Stimulated activated CD4-positive, alpha-beta T cell treated with anti-CD3 and anti-CD28 coated beads, Interleukin-4, amount 100 ng/mL, for 1 hour (primary cell): ENCODE results near the gene SERTAD1.

Source experiments
- DNase-seq: peaks from one replicate; pipeline ENCODE4 v3.0.0-alpha.2; 2020

Gene SERTAD1

DNA sequence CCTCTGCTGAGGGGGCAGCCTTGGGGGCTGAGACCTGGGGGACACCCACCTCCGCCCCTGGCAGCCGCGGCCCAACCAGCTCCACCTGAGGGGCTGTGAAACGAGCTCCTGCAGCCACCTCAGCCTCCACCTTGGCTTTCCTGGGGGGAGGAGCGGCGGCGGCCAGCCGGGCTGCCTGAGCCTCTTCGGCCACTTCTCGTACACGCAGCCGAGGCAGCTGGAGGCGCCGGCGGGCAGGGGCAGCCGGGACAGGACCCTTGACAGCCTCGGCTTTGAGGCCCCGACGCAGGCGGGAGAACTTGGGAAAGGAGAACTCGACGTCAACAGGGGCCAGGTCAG is 28.3 kb downstream of the SERTAD1 start:
- DNase-seq: no peak

DNA sequence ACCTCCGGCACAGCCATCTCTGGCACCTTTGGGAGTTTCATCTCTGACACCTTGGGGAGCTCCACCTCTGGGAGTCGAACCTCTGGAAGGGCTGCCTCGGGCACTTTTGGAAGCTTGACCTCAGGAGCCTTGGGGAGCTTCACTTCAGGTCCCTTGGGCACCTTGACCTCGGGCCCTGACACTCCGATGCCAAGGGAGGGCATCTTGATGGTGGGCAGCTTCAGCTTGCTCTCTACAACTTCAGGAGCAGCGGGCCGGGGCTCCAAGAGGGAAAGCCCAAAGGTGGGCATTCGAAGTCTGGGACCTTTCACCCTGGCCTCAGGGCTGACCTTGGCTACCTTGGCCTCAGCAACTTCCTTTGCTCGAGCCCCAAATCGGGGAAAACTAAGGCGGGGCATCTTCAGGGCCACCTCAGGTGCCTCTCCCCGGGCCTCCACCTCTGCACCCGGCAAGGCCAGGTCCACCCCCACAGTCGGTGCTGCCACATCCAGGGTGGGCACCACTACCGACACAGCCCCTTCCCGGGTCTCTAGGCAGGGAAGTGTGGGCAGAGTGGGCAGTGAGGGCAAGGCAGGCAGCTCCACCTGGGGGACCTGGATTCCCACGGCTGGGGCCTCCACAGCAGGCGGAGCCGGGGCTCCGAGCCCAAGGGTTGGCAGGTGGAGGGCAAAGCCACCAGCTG is 28.8 kb downstream of the SERTAD1 start:
- DNase-seq: no peak

DNA sequence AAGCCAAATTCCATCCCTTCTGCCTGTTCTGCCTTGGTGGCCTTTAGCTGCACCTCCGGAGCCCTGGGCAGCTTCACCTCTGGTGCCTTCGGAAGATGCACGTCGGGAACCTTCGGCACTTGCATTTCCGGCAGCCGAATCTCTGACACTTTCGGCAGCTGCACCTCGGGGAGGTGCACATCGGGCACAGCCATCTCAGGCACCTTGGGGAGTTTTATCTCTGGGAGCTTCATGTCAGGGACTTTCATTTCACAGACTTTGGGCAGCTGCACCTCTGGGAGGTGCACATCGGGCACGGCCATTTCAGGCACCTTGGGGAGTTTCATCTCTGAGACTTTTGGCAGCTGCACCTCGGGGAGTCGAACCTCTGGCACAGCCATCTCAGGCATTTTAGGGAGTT is 29.8 kb downstream of the SERTAD1 start:
- no peak for DNase-seq

DNA sequence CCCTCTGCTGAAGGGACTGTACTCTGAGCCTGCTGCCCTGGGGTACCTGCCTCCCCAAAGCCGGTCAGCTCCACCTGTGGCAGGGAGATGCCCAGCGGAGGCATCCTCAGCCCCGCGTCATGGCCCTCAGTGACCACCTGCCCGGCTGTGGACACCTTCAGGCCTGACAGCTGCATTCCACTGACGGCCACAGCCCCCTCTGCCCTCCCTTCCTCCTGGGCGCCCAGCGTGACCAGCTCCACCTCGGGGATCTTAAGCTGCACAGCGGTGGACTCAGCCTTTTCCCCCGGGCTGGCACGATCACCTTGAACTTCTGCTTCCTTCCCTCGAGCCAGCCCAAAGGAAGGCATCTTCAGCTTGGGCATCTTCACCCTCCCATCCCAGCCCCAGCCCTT is 31.0 kb downstream of the SERTAD1 start:
- no peak for DNase-seq

DNA sequence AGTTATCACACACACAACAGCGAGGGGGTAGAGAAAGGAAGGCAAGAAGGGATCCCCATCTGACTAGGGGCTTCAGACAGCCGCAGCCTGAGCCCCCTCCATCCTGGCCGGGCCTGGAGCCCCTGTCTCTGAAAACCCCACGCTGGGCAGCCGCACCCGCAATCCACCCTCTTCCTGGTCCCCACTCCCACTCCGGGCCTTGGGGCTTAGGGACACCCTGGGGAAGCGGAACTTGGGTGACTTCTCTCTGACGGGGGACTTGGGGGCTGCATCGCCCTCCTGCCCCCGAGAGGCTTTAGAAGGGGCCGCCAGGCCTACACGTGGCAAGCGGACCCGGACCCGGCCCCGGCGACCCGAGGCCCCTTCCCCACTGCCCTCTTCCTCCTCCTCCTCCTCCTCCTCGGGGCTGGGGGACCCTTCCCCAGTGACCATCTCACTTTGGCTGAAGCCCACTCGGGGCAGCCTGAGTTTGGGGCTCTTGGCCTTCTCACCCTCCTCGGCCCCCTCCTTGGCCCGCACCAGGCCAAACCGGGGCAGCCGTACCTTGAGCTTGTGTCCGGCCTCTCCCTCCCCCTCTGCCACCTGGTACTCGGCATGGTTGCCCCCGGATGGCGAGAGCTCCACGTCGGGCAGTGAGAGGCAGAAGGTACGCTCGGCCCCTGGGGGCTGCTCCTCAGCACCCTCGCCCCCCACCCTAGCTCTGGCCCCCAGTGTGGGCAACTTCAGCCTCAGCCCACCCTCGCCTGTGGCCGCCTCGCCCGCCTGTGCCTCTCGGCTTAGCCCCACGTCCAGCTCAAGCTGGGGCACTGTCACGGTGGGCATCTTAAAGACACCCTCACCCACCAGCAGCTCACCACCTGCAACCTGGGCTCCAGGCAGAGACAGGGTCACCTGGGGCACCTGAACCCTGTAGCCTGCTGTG is 31.6 kb downstream of the SERTAD1 start:
- no peak for DNase-seq

DNA sequence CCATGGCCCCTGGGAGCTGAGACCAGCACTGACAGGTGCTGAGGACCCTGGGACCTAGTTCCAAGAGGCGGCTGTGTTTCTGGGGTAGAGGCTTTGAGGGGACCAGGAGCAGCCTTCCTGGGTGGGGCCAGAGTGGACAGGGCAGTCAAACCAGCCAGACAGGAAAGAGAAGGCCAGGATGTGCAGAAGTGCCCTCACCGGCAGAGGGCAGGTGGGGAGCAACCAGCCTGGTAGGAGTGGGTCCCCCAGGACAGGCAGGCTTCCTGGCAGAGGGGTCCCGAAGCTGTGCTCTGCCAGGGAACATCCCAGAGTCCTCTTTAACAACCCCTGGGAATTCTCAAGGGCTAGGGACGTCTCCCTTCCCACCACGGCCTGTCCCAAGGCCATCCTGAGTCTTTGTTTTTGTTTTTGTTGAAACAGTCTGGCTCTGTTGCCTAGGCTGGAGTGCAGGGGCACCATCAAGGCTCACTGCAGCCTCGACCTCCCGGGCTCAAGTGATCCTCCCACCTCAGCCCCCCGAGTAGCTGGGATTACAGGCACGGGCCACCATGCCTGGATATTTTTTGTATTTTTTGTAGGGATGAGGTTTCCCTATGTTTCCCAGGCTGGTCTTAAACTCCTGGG is 32.8 kb downstream of the SERTAD1 start:
- no peak for DNase-seq

DNA sequence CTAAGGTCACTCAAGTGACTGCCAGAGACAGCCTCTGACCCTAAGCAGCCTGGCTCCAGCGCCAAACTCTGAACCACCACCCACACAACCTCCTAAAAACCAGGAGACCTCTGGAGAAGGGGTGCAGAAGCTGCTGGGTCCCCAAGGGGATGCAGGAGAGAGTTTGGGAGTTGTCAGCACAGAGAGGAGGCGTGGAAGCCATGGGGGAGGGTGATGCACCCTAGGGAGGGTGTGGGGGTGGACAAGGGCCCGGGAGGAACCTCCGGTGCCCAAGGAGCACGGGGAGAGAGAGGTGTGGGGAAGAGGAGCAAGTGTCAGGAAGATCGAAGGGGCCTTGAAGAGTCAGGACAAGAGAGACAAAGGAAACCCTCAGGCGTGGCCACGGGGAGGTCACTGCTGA is 33.7 kb downstream of the SERTAD1 start:
- no peak for DNase-seq

DNA sequence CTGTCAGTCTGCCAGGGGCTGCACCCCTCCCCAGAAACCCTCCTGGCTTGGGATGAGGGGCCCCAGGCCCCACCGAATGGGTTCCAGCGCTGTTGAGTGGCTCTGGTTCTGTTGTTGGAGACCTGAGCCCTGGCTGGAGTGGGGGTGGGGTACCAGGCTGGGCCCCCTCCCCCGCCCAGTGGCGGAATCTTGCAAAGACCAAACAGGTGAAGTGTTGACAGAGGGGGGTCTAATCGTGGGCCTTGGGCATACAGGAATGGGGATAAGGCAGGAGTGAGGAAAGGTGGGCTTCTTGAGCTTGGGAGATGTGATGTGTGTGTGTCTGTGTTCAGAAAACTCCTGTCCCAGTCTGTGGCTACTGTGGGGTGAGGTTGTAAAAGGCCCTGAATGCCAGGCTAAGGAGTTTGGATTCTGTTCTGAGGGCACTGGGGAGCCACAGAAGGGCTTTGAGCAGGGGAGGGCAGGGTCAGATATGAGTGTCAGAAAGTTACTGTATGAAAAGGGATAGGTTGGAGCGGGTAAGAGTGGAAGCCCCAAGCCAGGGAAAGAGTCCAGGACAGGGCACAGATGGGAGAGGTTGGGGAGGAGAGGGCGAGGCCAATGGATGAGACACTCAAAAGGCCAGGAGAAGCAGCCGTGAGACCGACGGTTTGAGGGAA is 35.6 kb downstream of the SERTAD1 start, which contains the start of gene HIPK4:
HIPK4 (minus strand) TSS at position 98 of the 659 bp plus-strand sequence. CDS start 279 bp downstream, outside the sequence.
- no peak for DNase-seq

DNA sequence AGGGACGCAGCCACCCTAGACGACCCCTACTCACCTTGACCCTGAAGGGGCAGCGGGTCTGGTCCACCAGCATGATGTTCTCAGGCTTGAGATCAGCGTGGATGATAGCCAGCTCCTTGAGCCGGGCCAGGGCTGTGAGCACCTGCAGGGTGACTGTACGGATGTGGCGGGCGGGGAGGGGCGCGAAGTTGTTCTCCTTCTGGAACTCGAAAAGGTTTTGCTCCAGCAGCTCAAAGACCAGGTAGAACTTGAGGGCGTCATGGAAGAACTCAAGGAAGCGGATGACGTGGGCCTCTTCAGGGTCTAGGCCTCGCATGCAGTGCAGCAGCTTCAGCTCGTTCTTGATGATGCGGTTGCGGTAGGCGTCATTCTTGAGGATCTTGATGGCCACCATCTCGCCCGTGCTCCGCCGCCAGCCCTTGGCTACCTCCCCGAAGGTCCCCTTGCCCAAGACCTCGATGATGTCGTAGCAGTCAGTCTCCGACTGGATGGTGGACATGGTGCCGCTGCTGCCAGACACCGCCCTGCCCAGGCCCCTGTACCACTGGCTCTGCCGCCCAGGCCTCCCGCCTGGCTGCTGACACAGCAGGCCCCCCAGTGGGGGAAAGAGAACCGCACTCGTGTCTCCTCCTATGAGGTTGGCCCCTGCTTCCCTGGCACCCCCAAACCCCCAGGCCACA is 36.2 kb downstream of the SERTAD1 start:
- DNase-seq: no peak

DNA sequence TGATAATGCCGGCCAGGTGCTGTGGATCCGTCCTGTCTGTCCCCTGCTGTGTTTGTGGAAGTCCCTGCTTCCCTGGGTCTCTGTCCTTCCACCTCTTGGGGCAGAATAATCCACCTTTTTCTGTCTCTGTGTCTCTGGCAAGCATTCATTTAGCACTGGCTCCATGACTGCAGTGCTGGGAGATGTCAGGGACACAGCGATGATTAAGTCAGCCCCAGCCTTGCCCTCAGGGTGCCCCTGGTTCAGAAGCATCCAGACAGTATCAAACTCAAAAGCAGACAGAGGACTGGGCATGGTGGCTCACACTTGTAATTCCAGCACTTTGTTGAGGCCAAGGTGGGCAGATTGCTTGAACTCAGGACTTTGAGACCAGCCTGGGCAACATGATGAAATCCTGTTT is 37.3 kb downstream of the SERTAD1 start:
- DNase-seq: no peak

DNA sequence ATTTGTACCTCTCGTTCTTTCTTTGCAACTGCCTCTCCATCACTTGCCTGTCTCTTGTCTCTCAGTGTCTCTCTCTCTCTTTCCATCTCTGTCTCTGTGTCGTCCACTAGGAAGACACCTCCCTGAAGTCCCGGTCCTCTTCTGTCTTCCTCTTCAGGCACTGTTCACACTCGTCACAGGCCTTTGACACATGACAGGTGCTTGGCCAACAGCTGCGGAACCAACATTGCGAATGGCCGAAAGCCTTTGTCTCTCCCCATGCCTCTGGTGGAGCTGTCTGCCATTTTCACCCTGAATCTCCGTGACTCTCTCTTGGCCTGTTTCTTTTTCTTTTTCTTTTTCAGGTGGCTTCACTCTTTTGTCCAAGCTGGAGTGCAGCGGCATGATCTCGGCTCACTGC is 38.6 kb downstream of the SERTAD1 start:
- no peak for DNase-seq

DNA sequence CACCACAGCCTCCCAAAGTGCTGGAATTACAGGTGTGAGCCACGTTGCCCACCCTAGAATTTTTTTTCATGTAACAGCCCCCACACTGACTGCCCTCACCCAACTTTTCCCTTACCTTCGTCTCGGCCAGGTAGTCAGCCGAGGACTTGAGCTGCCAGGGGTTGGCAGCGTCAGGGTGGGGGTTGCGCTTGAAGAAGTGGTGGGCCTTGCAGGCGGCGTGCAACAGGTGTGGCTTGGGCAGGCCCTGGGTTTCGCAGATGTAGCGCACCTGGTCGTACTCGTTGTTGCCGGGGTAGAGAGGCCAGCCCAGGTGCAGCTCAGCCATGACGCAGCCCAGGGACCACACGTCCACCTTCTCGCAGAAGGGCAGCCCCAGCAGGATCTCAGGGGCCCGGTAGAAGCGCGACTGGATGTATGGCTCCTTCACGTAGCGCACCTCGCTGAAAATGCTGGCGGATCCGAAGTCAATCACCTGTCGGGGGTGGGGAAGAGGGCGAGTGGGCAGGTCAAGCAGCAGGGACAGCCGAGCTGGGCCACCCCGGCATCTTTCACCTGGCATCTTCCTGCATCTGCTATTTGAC is 42.0 kb downstream of the SERTAD1 start:
- DNase-seq: no peak

DNA sequence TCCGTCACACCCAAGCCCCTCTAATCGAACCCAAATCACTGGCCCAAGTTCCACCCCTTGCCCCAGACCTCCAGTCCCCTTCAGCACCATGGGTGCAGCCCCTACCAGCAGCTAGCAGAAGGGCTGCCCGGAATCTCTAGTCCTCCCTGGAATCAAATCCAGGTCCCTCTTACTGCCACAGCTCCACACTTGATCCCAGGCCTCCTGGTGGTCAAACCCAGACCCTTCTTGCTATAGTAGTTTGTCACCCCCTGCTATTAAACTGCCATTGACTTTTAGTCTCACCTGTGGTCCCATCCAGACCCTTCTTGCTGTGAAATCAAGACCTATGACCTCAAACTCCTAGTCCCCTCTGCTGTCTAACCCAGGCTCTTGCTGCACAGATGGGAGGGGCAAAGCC is 44.5 kb downstream of the SERTAD1 start:
- no peak for DNase-seq

DNA sequence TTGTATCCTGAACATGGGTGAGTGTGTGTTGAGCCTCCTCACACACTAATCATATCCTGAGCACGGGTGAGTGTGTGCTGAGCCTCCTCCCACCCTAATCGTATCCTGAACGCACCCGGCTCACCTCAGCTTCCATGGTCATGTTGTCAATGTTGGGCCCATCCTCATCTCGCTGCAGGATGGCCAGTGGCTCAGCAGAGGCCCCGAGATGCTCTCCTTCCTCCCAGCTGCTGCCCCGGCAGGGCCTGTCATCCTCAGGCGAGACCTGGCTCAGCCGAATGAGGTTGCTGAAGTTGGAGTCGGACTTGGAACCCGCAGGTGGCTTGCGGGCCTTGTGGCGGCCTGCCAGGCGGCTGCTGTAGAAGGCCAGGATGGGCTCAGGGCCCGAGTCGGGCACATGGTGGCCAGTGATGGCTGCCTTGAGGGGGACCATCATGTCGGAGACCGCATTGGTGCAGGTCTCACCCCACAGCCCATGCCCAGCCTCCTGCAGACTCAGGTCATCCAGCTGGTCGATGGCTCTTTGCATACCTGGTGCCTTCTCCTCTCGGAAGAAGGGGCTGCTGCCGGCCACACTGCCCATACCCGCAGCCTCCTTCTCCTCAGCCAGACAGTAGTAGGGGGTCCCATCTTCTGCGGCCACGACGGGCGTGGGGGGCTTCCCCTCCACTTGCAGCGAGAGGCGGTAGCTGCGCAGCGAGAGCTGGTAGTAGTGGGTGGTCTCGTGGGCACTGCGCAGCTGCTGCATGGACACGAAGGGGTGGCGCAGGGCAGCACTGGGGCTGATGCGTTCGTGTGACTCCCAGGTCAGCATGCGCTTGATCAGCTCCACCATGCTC is 45.4 kb downstream of the SERTAD1 start:
- no peak for DNase-seq

DNA sequence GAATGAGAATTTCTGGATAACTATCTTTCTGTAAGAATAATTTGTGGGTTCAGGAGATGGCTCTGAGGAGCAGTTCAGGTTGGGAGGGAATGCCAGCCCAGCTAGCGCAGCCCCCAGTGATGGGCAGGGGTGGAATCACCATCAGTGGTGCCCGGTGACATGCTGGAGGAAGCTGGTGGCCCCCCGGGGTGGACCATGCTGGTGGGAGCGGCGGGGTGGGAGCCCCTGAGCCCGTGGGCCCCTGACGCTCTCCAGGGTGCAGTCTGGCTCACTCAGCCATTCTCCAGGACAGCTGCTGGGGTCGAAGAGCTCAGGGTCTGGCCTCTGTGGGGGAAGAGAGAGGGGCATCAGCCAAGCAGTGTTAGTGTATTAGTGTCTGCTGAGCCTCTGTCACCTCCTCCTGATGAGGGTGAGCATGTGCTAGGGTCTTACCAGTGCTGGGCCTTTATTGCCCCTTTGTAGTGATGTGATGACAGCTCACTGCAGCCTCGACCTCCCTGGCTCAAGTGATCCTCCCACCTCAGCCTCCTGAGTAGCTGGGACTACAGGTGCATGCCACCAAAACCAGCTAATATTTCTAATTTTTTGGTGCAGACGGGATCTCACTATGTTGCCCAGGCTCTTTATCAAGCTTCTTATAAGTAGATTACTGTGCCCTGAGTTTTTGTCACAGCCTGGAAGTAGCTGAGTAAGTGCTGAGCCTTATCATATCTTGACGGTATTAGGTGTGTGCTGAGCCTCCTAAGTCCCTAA is 46.2 kb downstream of the SERTAD1 start:
- no peak for DNase-seq

DNA sequence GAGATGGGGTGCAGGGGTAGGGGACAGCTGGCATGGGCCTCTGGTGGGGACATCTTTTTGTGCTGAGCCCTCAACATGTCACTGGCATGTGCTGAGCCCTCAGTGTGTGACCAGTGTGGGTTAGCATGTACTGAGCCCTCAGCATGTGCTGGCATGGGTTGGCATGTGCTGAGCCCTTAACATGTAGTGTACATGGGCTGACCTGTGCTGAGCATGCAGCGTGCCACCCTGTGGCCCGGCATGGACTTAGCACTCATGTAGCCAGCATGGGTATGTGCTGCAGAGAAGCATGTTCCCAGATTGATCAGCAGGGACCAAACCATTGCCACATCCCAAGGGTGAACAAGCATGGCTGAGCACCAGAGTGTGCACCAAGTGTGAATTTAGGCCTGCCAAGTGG is 47.3 kb downstream of the SERTAD1 start:
- no peak for DNase-seq

DNA sequence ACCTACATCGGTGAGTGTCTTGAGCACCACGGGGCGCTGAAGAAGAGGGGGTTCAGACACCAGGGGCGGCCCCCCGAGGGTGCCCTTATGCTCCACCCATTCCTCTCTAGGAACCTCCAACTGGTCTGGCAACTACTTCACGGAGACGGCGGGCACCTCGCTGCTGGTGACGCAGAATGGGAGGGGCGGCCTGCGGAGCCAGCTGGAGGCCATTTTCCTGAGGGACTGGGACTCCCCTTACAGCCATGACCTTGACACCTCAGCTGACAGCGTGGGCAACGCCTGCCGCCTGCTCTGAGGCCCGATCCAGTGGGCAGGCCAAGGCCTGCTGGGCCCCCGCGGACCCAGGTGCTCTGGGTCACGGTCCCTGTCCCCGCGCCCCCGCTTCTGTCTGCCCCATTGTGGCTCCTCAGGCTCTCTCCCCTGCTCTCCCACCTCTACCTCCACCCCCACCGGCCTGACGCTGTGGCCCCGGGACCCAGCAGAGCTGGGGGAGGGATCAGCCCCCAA is 47.9 kb downstream of the SERTAD1 start:
- DNase-seq: no peak

DNA sequence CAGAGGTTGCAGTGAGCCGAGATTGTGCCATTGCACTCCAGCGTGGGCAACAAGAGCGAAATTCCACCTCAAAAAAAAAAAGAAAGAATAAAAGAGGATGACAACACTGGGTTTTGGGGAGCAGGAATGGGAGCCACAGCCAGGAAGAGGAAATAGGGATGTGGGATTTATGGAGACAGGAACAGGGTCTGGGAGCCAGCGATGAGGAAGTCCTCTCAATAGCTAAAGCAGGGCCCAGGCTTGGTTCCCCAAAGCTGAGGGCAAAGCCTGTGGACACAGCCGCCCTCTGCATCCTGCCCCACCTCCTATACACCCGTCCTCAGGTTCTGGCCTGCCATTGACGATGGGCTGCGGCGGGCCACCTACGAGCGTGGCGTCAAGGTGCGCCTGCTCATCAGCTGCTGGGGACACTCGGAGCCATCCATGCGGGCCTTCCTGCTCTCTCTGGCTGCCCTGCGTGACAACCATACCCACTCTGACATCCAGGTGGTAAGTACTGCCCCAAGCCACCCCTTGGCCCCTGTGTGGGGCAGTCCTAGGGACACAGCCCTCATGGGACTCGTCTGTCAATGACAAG is 49.4 kb downstream of the SERTAD1 start:
- DNase-seq: no peak

DNA sequence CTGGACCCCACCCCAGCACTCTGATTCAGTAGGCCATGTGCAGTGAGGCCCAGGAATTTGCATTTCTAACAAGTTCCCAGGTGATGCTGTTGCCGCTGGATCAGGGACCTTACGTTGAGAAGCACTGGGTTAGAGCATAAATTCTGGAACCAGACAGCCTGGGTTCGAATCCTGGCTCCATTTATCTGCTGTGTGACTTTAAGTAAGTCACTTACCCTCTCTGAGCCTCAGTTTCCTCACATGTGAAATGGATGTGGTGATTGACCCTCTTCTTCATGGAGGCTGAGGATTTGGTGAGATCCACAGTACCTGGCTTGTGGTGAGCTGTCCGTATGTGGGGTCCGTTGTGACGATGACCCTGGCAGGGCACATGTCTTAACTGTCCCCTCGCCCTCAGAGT is 51.7 kb downstream of the SERTAD1 start:
- no peak for DNase-seq

DNA sequence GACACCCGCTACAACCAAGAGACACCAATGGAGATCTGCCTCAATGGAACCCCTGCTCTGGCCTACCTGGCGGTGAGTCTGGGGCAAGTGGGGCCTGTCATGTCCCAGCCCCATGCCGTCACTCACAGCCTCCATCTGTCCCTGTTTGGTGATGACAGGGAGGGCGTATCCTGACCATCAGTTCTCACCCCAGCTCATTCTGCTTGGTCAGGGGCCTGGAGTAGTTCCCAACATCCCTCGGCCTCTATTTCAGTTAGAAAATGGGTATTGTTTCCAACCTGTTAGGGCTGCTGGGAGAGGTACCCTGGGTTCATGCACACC is 54.0 kb downstream of the SERTAD1 start:
- no peak for DNase-seq
